ENCODE measurements around the gene DLG2.

GRCh38 chr11:85558411-85558810 lies 68.7 kb downstream of the DLG2 start:
- TF ChIP-seq CTCF (IDR thresholded peaks at IDR 0.05; ENCODE audit: low read depth, low read length) (no peak), EZH2phosphoT487 (IDR thresholded peaks at IDR 0.05; ENCODE audit: low read depth) (no peak)
